NCI-H2081 (cell line): Measurements from ENCODE around the gene STX16.
"Not testable (repeated sequence)": the region's sequence is repeated elsewhere in the genome, so short reads cannot be mapped to it uniquely, and the experiment has no call there.

Source experiments
- DNase-seq, 2 experiments: peaks; one replicate each; lab custom pipeline; 2025; lab: John Stamatoyannopoulos, UW

STX16 gene

GRCh38 chr20:58726156-58726555 is 75.1 kb downstream of the STX16 start:
- not testable (repeated sequence) for DNase-seq
